Activated T-helper 1 cell treated with anti-CD3 and anti-CD28 coated beads, Interleukin-12 subunit alpha, Interleukin-12 subunit beta, Interleukin-2, Interleukin-4 antibody, amounts not matched to agents 30 ng/mL and 10 ng/mL and 1 ng/mL, durations not matched to agents 14 hours and 24 hours and 36 hours (primary cell): Measurements from ENCODE around the gene MTMR12. TPM values are rescaled to one million over a fixed set of nuclear protein-coding genes. Genes with fewer than 3 reads are reported as not detected.
A peak's percentile ranks its signal among the peaks of the same experiment; 100 is the strongest.
"Not testable (repeated sequence)": the region's sequence is repeated elsewhere in the genome, so short reads cannot be mapped to it uniquely, and the experiment has no call there.

Experiments
- DNase-seq: peaks from one replicate; pipeline ENCODE4 v3.0.0; 2021; ENCODE audit warnings: low spot score
- H3K27ac Mint-ChIP-seq: one replicate; pipeline ENCODE4 v1.8.0; 2021; ENCODE audit warnings: mild to moderate bottlenecking, mixed read lengths
- H3K27me3 Mint-ChIP-seq: one replicate; pipeline ENCODE4 v1.8.0; 2022; ENCODE audit warnings: mild to moderate bottlenecking, moderate library complexity, mixed read lengths; ENCODE audit not compliant: insufficient read depth
- H3K36me3 Mint-ChIP-seq: one replicate; pipeline ENCODE4 v1.8.0; 2021; ENCODE audit warnings: low read depth, mixed read lengths
- H3K4me1 Mint-ChIP-seq: one replicate; pipeline ENCODE4 v1.8.0; 2021; ENCODE audit warnings: low read depth, mixed read lengths
- H3K4me3 Mint-ChIP-seq: one replicate; pipeline ENCODE4 v1.8.0; 2021; ENCODE audit warnings: mild to moderate bottlenecking, moderate library complexity, mixed read lengths
- H3K9me3 Mint-ChIP-seq: one replicate; pipeline ENCODE4 v1.8.0; 2021; ENCODE audit warnings: mixed read lengths
- intact Hi-C: fragments of 100-400 bp; cut with micrococcal nuclease; formaldehyde crosslinking; loops from one replicate; pipeline ENCODE4 v1.15.1; 2024
- total RNA-seq: library from RNA; stranded (reverse); gene quantifications from 2 replicates; pipeline ENCODE4 v1.2.3, GENCODE V29; 2022

The MTMR12 gene
- total RNA-seq, 1 donor from 2014 or later = 26.2 TPM

- H3K4me3 Mint-ChIP-seq = no peak overlapping the region
- H3K36me3 Mint-ChIP-seq = no peaks in the 10 kb centered on the region
- no peak overlapping the region for H3K27ac Mint-ChIP-seq
- peaks cover 2% of the 10 kb centered on the region for H3K27me3 Mint-ChIP-seq
- no peaks in the 10 kb centered on the region for H3K4me1 Mint-ChIP-seq
- intact Hi-C loops = no loop called here
- H3K9me3 Mint-ChIP-seq = peaks cover 31% of the 10 kb centered on the region
- DNase-seq = no peak
Observed at GRCh38 chr5:32339198-32339597, 26.5 kb upstream of the MTMR12 start.

- intact Hi-C loops = no loop called here
- H3K9me3 Mint-ChIP-seq = peaks cover under 1% of the 10 kb centered on the region
- H3K36me3 Mint-ChIP-seq = no peaks in the 10 kb centered on the region
- peaks cover 2% of the 10 kb centered on the region for H3K27me3 Mint-ChIP-seq
- no peak overlapping the region for H3K27ac Mint-ChIP-seq
- H3K4me3 Mint-ChIP-seq = no peak overlapping the region
- H3K4me1 Mint-ChIP-seq = peaks cover 4% of the 10 kb centered on the region
- DNase-seq = no peak
Observed at GRCh38 chr5:32332966-32333365, 20.2 kb upstream of the MTMR12 start.

- Mint-ChIP-seq H3K9me3 (no peaks in the 10 kb centered on the region), H3K4me1 (peaks cover 4% of the 10 kb centered on the region), H3K36me3 (no peaks in the 10 kb centered on the region), H3K27me3 (peaks cover 2% of the 10 kb centered on the region), H3K27ac (no peak overlapping the region), H3K4me3 (no peak overlapping the region)
- DNase-seq = no peak
- intact Hi-C loops = no loop called here
Observed at GRCh38 chr5:32332361-32332760, 19.6 kb upstream of the MTMR12 start.

GRCh38 chr5:32331935-32332274 is 19.2 kb upstream of the MTMR12 start:
- intact Hi-C loops = no loop called here
- DNase-seq = no peak
- Mint-ChIP-seq H3K36me3 (no peaks in the 10 kb centered on the region), H3K27me3 (peaks cover 2% of the 10 kb centered on the region), H3K27ac (no peak overlapping the region), H3K4me3 (no peak overlapping the region), H3K4me1 (peaks cover 4% of the 10 kb centered on the region), H3K9me3 (no peaks in the 10 kb centered on the region)

GRCh38 chr5:32331217-32331934 is 18.6 kb upstream of the MTMR12 start:
- Mint-ChIP-seq H3K27me3 (peaks cover 2% of the 10 kb centered on the region), H3K36me3 (no peaks in the 10 kb centered on the region), H3K4me3 (no peak overlapping the region), H3K9me3 (no peaks in the 10 kb centered on the region), H3K27ac (no peak overlapping the region), H3K4me1 (peaks cover 4% of the 10 kb centered on the region)
- no peak for DNase-seq
- intact Hi-C loops = no loop called here

- no peaks in the 10 kb centered on the region for H3K9me3 Mint-ChIP-seq
- H3K4me3 Mint-ChIP-seq = no peak overlapping the region
- H3K36me3 Mint-ChIP-seq = no peaks in the 10 kb centered on the region
- no peak overlapping the region for H3K27ac Mint-ChIP-seq
- intact Hi-C loops = no loop called here
- DNase-seq = no peak
- H3K27me3 Mint-ChIP-seq = no peaks in the 10 kb centered on the region
- peaks cover 4% of the 10 kb centered on the region for H3K4me1 Mint-ChIP-seq
Observed at GRCh38 chr5:32330126-32330971, 17.6 kb upstream of the MTMR12 start.

GRCh38 chr5:32329395-32329834 is 16.7 kb upstream of the MTMR12 start:
- intact Hi-C loops = loop anchor here (1.0 to 5.0 kb wide), 5 partner anchors 49 to 284 kb away; no protein-coding TSS in a partner anchor
- H3K36me3 Mint-ChIP-seq = no peaks in the 10 kb centered on the region
- no peaks in the 10 kb centered on the region for H3K27me3 Mint-ChIP-seq
- no peak overlapping the region for H3K27ac Mint-ChIP-seq
- H3K4me1 Mint-ChIP-seq = peaks cover 4% of the 10 kb centered on the region
- H3K4me3 Mint-ChIP-seq = no peak overlapping the region
- no peaks in the 10 kb centered on the region for H3K9me3 Mint-ChIP-seq
- peak; percentile 40 for DNase-seq

GRCh38 chr5:32326216-32326772 is 13.6 kb upstream of the MTMR12 start:
- H3K9me3 Mint-ChIP-seq = peaks cover 6% of the 10 kb centered on the region
- no peak overlapping the region for H3K4me3 Mint-ChIP-seq
- no peak for DNase-seq
- no peak overlapping the region for H3K27ac Mint-ChIP-seq
- H3K36me3 Mint-ChIP-seq = peaks cover 3% of the 10 kb centered on the region
- H3K4me1 Mint-ChIP-seq = peaks cover 4% of the 10 kb centered on the region
- H3K27me3 Mint-ChIP-seq = no peaks in the 10 kb centered on the region
- intact Hi-C loops = loop anchor here (5.0 kb wide), 1 partner anchor 219 kb away; no protein-coding TSS in a partner anchor

- no peak for DNase-seq
- Mint-ChIP-seq H3K27me3 (no peaks in the 10 kb centered on the region), H3K36me3 (peaks cover 3% of the 10 kb centered on the region), H3K9me3 (peaks cover 6% of the 10 kb centered on the region), H3K27ac (no peak overlapping the region), H3K4me1 (peaks cover 4% of the 10 kb centered on the region), H3K4me3 (no peak overlapping the region)
- intact Hi-C loops = loop anchor here (5.0 kb wide), 1 partner anchor 218 kb away; no protein-coding TSS in a partner anchor
Observed at GRCh38 chr5:32325616-32326015, 12.9 kb upstream of the MTMR12 start.

- intact Hi-C loops = loop anchor here (5.0 kb wide), 1 partner anchor 218 kb away; no protein-coding TSS in a partner anchor
- no peaks in the 10 kb centered on the region for H3K27me3 Mint-ChIP-seq
- peaks cover 6% of the 10 kb centered on the region for H3K9me3 Mint-ChIP-seq
- H3K4me1 Mint-ChIP-seq = peaks cover 4% of the 10 kb centered on the region
- H3K36me3 Mint-ChIP-seq = peaks cover 3% of the 10 kb centered on the region
- no peak overlapping the region for H3K4me3 Mint-ChIP-seq
- no peak overlapping the region for H3K27ac Mint-ChIP-seq
- no peak for DNase-seq
Observed at GRCh38 chr5:32325062-32325461, 12.3 kb upstream of the MTMR12 start.

- Mint-ChIP-seq H3K9me3 (peaks cover 6% of the 10 kb centered on the region), H3K36me3 (peaks cover 3% of the 10 kb centered on the region), H3K4me1 (no peaks in the 10 kb centered on the region), H3K4me3 (no peak overlapping the region), H3K27me3 (no peaks in the 10 kb centered on the region), H3K27ac (peak overlapping the region; percentile 36)
- no peak for DNase-seq
- intact Hi-C loops = no loop called here
Observed at GRCh38 chr5:32323741-32324140, 11.0 kb upstream of the MTMR12 start.

- Mint-ChIP-seq H3K9me3 (peaks cover 6% of the 10 kb centered on the region), H3K27ac (no peak overlapping the region), H3K4me1 (no peaks in the 10 kb centered on the region), H3K36me3 (peaks cover 3% of the 10 kb centered on the region), H3K27me3 (no peaks in the 10 kb centered on the region), H3K4me3 (no peak overlapping the region)
- no peak for DNase-seq
- intact Hi-C loops = no loop called here
Observed at GRCh38 chr5:32322882-32323281, 10.1 kb upstream of the MTMR12 start.

- H3K36me3 Mint-ChIP-seq, intact Hi-C loops, H3K4me1 Mint-ChIP-seq, H3K4me3 Mint-ChIP-seq, DNase-seq, H3K9me3 Mint-ChIP-seq, H3K27ac Mint-ChIP-seq, H3K27me3 Mint-ChIP-seq: not testable (repeated sequence)
Observed at GRCh38 chr5:32321787-32322186, 9.0 kb upstream of the MTMR12 start.
